ENCODE data around the gene SPACA4. TPM values are rescaled to one million over a fixed set of nuclear protein-coding genes. Genes with fewer than 3 reads are reported as not detected.

Gene SPACA4
- total RNA-seq, 4 donors from 2014 or later, result not detected

DNA sequence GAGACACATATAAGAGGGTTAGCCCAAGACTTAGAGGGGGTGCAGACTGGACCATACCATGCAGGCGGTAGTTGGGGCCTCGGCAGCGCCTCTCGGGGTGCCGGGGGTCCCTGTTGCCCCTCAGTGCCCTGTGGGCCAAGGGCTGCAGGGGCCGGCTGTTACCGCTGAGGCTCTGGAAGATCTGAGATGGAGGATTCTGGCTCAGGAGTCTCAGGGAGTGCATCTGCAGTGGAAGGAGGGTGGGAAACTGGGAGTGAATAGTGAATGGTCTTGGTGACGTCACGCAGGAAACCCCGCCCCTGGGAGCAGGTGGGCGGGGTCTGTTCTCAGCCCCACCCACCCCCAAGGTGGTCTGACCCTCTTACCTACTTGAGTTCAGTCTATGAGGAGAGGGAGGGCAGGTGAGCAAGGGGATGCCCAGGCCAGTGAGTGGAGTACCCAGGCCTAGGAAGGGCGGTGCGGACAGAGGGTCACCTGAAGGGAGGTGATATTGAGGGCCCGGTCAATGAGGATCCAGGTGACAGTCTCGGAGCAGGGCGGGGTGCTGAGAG lies 32.4 kb downstream of the SPACA4 start:
- TF ChIP-seq POLR2AphosphoS5 (IDR thresholded peaks at IDR 0.05) (no peak), POLR2A (IDR thresholded peaks at IDR 0.05) (no peak), EP300 (IDR thresholded peaks at IDR 0.05) (no peak)
- TF ChIP-seq, protein P1, sequence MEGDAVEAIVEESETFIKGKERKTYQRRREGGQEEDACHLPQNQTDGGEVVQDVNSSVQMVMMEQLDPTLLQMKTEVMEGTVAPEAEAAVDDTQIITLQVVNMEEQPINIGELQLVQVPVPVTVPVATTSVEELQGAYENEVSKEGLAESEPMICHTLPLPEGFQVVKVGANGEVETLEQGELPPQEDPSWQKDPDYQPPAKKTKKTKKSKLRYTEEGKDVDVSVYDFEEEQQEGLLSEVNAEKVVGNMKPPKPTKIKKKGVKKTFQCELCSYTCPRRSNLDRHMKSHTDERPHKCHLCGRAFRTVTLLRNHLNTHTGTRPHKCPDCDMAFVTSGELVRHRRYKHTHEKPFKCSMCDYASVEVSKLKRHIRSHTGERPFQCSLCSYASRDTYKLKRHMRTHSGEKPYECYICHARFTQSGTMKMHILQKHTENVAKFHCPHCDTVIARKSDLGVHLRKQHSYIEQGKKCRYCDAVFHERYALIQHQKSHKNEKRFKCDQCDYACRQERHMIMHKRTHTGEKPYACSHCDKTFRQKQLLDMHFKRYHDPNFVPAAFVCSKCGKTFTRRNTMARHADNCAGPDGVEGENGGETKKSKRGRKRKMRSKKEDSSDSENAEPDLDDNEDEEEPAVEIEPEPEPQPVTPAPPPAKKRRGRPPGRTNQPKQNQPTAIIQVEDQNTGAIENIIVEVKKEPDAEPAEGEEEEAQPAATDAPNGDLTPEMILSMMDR (IDR thresholded peaks at IDR 0.05), result no peak
- Histone ChIP-seq H3K36me3 (no peaks in the 10 kb centered on the region), H3K27ac (peak overlapping the region; percentile 91 to 98 (median 92)), H3K9me3 (no peaks in the 10 kb centered on the region), H3K27me3 (no peaks in the 10 kb centered on the region), H3K4me3 (peak overlapping the region in 1 of 2 donors; percentile 82), H3K4me1 (peaks cover 5 to 51% (median 22%) of the 10 kb centered on the region in 3 donors)
- no peak for ATAC-seq
- WGBS, 2 donors (ENCODE audit: low coverage in 1 of 2), result 73 to 81% methylated on average over 5 to 13 of the region's 16 CpGs

DNA sequence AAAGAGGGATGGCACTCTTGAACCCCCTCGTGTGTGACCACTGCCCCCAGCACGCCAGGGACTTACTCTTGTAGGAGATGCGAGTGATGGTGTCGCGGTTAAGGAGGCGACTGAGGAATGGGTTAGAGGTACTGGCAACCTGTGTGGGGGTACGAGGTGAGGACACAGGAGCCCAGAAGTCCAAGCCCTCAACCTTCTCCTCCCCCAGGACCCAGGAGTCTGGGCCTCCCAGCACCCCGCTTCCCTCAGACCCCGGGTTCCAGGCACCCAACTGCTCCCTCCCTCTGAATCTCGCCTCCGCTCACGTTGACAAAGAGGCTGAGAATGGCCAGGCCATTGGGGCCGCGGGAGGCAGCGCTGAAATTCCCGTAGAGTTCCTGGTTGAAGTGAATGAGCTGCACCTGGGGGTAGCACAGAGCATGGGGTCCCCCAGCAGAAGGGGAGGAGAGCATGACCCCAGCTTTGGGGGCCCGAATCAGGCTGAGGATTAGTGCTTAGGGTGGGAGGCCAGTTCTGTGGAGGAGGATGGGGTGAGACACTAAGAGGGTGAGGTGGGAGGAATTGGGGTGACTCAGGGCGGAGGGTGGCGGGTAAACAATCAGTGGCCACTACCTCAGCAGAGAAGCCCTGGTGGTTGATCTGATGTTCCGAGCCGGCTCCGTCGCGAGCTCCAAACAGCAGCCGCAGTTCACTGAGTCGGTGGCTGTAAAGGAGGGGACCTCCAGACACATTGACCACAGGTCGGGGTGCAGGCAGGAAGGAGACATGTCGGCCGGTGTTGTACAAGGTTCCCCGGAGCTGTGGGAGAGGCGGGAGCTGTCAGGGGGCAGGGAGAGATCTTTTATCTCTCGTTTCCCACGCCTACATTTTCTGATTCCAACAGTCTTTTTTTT lies 33.2 kb downstream of the SPACA4 start:
- 58 to 66% methylated on average over 16 to 25 of the region's 33 CpGs for WGBS, 2 donors (ENCODE audit: low coverage in 1 of 2)
- H3K36me3 ChIP-seq, result no peaks in the 10 kb centered on the region
- ATAC-seq, result no peak
- H3K9me3 ChIP-seq, result no peaks in the 10 kb centered on the region
- peaks cover 2 to 51% (median 21%) of the 10 kb centered on the region in 3 donors for H3K4me1 ChIP-seq
- TF ChIP-seq, protein P1 (IDR thresholded peaks at IDR 0.05), result no peak
- TF ChIP-seq EP300 (IDR thresholded peaks at IDR 0.05), result no peak
- TF ChIP-seq POLR2A (IDR thresholded peaks at IDR 0.05), result no peak
- TF ChIP-seq POLR2AphosphoS5 (IDR thresholded peaks at IDR 0.05), result no peak
- H3K27ac ChIP-seq, result peak overlapping the region in 3 of 4 donors; percentile 92 to 98 (median 93)
- H3K4me3 ChIP-seq, result no peak overlapping the region
- no peaks in the 10 kb centered on the region for H3K27me3 ChIP-seq

DNA sequence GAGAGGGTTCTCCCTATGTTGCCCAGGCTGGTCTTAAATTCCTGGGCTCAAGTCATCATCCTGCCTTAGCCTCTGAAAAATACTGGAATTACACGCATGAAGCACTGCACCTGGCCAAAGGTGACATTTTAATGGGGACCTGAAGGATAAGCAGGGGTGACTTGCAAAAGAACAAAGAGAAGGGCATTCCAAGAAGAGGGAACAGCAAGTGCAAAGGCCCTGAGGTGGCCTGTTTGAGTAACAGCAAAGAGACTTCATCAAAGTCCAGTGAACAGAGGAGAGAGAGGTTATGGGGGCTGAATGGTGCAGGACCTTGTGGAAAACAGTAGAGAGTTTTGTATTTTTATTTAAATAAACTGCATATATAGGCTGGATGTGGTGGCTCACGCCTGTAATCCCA lies 35.3 kb downstream of the SPACA4 start:
- H3K27ac ChIP-seq, result no peak overlapping the region
- 80% methylated on average over 1 of the region's 2 CpGs; no CpG with 5 or more reads in 1 of the 2 donors for WGBS, 2 donors (ENCODE audit: low coverage in 1 of 2)
- no peaks in the 10 kb centered on the region for H3K9me3 ChIP-seq
- H3K36me3 ChIP-seq, result no peaks in the 10 kb centered on the region
- no peak for TF ChIP-seq EP300 (IDR thresholded peaks at IDR 0.05)
- TF ChIP-seq, protein P1 (IDR thresholded peaks at IDR 0.05), result no peak
- TF ChIP-seq POLR2AphosphoS5 (IDR thresholded peaks at IDR 0.05), result no peak
- TF ChIP-seq POLR2A (IDR thresholded peaks at IDR 0.05), result no peak
- no peak for ATAC-seq
- peaks cover 0 to 51% (median 23%) of the 10 kb centered on the region in 3 donors for H3K4me1 ChIP-seq
- no peak overlapping the region for H3K4me3 ChIP-seq
- H3K27me3 ChIP-seq, result no peaks in the 10 kb centered on the region

DNA sequence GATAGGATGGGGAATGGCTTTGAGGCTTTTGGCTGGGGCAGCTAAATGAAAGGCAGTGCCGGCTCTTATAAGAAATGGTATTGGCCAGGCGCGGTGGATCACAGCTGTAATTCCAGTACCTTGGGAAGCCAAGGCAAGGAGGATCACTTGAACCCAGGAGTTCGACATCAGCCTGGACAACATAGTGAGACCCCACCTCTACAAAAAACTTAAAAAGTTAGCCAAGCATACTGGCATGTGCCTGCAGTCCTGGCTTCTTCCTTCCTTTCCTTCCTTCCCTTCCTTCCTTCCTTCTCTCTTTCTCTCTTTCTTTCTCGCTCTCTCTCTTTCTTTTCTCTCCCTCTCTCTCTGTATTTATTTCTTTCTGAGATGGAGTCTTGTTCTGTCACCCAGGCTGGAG lies 36.3 kb downstream of the SPACA4 start:
- H3K36me3 ChIP-seq, result no peaks in the 10 kb centered on the region
- H3K4me3 ChIP-seq, result no peak overlapping the region
- H3K27ac ChIP-seq, result no peak overlapping the region
- H3K9me3 ChIP-seq, result no peaks in the 10 kb centered on the region
- no peaks in the 10 kb centered on the region for H3K27me3 ChIP-seq
- WGBS, 2 donors (ENCODE audit: low coverage in 1 of 2), result 87 to 93% methylated on average over 4 to 5 of the region's 5 CpGs
- H3K4me1 ChIP-seq, result peaks cover 0 to 51% (median 23%) of the 10 kb centered on the region in 3 donors
- TF ChIP-seq POLR2AphosphoS5 (IDR thresholded peaks at IDR 0.05) (no peak), EP300 (IDR thresholded peaks at IDR 0.05) (no peak), POLR2A (IDR thresholded peaks at IDR 0.05) (no peak)
- TF ChIP-seq, protein P1 (IDR thresholded peaks at IDR 0.05), result no peak
- no peak for ATAC-seq
